ENCODE results near the gene DCAF8L2.
"Not testable (repeated sequence)": the region's sequence is repeated elsewhere in the genome, so short reads cannot be mapped to it uniquely, and the experiment has no call there.

DCAF8L2 gene

DNA sequence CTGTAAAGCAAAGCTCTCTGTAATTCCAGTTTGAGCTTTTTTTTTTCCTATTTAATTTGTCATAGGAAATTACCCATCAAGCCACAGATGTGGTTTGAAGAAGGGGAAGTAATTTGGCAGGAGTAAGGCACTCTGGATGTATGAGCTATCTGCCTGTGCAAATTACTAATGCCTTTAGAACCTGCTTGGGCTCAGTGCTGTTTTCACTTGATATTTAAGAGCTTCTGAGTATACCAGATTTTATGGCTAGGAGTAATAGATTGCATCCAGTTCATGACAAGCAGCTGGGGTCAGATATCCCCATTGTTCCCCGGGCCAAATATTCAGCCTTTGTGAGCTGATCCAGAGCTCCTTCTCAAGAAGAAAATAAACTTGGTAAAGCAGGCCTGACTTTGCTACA is 89.1 kb downstream of the DCAF8L2 start:
- no peak for DNase-seq (ENCODE audit: low spot score)

DNA sequence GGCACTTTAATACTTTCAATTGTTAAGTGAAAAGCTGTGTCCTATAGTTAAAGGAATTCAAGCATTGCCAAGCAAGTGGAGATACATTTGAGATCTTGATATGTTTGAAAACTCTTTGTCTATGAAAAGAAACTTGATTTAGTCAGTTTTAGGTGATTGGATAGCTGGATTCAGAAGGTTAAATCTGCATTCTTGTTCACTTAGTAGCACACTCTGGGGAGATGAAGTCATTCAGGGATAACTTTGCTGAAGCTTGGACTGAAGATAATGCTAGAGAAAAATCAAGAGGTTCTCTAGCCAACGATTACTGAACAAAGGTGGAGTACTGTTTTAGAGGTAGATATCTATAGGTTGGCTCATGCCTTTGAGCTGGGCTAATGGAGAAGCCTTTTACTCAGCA is 90.6 kb downstream of the DCAF8L2 start:
- DNase-seq (ENCODE audit: low spot score) = no peak

DNA sequence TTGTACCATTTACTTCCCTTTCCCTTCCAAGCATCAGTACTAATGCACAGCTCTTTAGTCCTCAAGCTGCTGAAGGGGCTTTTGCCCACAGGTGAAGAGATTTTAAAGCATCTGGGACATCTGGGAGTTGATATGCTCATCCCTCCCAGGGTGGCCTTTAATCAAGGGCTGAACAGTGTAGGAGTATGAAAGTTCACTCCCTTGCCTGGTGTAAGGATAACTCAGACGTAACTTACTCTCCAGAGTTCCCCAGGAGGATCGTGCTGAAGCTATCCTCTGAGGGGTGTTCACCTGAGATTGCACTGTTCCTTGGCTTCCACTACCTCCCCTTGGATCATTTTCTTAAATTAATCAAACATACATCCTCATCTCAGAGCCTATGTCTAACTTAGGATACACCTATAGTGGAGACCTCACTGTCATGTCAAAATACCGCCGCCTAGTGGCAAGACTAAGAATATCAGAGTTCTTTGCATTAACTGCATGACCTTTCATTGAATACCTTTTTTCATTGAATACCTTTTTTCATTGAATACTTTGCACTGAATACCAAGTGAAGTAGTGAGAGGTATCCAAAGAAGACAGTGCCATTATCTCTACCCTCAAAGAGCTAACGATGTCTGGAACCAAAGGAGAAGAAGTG is 93.5 kb downstream of the DCAF8L2 start:
- not testable (repeated sequence) for DNase-seq (ENCODE audit: low spot score)

DNA sequence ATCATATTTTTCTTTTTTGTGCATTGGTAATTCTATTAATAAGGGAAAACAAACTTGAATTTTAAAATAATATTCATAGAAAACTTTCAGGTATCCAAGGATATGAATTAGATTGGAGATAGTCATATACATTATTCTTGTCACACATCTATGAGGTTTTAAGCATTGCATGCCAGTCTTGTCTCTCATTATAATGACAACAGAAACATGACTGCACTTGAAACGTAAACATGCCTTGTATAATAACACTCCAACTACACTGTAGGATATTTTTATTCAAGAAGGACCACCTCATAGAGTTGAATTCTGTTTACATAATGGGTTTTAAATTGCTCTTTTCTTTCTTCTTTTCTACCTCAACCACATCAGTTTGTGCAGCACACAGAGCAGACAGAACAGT is 104.5 kb downstream of the DCAF8L2 start:
- no peak for DNase-seq (ENCODE audit: low spot score)

DNA sequence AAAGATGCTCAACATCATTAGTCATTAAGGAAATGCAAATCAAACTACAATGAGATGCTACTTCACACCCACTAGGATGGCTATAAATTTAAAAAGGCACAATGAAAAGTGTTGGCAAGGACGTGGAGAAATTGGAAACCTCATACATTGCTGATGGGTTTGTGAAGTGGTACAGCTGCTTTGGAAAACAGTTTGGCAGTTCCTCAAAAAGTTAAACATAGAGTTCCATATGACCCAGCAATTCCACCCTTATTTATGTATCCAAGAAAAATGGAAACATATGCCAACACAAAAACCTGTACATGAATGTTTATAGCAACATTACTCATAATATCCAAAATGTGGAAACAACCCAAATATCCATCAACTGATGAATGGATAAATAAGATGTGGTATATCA is 116.4 kb downstream of the DCAF8L2 start:
- DNase-seq (ENCODE audit: low spot score) = no peak

DNA sequence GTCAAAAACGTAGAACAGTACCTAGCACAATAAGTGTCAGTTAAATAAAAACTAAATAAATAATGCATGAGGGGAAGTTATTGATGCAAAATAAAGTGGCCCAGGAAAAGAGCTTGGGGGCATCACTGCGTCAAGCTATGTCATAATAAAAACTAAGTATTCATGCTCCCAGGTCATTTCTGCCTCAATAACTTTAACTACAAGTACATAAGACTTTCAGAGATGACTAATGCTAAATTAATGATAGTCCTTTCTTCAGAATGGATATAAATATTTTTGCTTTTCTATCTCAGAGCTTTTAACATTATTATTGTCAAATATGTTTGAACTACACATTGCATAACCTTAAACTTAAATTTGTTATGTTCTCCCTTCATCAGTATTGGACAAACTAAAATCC is 125.5 kb downstream of the DCAF8L2 start:
- no peak for DNase-seq (ENCODE audit: low spot score)

DNA sequence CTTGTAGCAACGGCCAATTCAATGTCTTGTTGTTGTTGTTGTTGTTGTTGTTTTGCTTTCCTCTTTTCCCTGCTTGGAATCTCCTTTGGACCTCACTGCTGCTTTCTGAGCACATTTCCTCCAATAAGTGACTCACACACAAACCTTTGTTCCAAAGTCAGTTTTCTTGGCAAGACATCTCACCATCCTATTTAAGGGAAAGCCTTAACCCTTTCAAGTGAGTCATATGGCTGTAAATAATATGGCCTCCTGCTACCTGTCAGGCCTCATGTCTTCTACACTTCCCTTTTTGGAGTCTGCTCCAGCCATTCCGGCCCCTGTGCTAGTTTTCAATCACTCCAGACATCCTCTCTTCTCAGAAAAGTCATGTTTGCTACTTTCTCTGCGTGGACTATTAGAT is 138.1 kb downstream of the DCAF8L2 start:
- DNase-seq (ENCODE audit: low spot score) = no peak

DNA sequence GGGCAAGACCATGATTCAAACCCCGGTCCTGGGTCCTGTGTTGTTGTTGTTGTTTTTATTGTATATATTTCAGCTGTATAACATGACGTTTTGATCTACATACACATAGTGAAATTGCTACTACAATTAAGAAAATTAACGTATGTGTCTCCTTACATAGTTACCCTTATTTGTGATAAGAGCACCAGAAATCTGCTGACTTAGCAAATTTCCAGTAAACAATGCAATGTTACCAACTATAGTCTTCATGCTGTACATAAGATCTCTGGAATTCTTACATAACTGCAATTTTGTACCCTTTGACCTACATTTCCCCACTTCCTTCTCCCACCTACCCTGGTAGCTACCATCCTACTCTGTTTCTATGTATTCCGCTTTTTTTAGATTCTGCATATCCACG is 141.8 kb downstream of the DCAF8L2 start:
- no peak for DNase-seq (ENCODE audit: low spot score)

DNA sequence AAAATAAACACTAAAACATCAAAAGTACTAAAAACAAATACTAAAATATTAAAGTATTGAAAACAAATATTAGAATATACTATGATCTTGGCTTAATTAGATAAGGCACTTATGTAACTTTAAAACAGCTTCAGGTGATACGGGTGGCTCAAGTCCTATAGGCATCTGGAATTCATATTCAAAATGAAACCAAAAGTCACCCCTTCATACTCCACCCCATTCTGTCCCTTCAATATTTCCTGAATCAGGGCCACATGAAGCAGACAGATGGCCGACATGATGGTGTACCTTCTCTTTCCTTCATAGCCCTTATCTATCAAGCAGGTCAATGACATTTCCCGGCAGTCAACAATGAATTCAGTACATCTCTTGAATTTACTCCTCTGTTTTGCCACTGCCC is 145.8 kb downstream of the DCAF8L2 start:
- DNase-seq (ENCODE audit: low spot score) = no peak

DNA sequence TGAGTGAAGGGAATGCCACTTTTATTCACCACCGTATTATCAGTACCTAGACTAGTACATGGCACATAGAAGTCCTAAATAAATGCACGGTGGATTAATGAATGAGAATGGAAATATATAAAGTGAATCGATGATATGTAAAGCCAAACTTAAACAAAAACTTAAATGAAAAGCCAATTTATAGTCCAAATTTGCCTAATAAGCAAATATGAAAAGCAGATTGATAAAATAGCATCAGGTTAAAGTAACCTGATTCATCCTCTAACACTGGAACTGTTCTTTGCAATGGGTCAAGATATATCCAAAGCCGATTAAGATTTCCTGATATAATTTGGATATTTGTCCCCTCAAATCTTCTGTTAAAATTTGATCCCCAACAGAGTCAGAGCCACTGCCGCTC is 150.8 kb downstream of the DCAF8L2 start:
- DNase-seq (ENCODE audit: low spot score) = no peak

DNA sequence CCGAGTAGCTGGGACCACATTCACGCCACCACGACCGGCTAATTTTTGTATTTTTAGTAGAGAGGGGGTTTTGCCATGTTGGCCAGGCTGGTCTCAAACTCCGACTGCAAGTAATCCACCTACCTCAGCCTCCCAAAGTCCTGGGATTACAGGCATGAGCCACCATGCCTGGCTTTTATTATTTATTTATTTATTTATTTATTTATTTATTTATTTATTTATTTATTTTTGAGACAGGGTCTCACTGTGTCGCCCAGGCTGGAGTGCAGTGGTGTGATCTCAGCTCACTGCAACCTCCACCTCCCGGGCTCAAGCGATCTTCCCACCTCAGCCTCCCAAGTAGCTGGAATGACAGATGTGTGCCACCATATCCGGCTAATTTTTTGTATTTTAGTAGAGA is 153.4 kb downstream of the DCAF8L2 start:
- DNase-seq (ENCODE audit: low spot score) = not testable (repeated sequence)

DNA sequence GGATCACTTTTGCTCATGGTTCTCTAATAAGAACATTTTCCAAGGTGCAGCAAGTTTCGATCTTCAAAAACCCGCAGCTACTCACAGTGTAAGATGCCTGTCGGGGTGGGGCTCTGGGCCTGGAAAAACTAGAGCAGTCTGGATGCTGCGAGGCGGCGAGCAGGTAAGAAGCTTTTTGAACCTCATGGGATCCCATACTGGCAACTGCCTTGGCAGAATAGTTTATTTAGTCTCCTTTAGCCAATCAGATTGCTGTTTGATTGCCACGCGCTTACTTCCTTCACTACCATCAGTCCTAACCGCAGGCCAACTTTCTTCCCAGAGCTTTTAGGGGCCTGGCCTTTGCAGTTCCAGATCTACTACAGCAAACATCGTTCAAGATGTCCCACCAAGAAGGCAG is 156.4 kb downstream of the DCAF8L2 start:
- DNase-seq (ENCODE audit: low spot score) = no peak

DNA sequence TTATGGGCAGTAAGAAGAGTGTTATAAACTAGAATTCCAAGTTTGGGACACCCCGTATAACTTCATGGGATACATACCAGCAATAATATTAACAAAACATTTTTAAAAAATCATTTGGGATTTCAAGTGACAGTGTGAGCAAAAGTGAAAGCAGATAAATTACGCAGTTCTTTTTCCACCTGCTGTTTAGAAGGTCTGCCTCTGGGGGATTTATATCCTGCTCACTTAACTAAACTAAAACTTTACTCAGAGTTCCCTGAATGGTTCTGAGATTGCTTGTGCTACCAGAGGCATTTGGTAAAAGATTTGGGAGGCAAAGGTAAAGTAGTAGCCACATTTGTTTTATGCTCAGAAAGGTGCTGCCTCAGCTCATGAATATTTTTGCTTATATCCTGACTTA is 160.2 kb downstream of the DCAF8L2 start:
- DNase-seq (ENCODE audit: low spot score) = not testable (repeated sequence)

DNA sequence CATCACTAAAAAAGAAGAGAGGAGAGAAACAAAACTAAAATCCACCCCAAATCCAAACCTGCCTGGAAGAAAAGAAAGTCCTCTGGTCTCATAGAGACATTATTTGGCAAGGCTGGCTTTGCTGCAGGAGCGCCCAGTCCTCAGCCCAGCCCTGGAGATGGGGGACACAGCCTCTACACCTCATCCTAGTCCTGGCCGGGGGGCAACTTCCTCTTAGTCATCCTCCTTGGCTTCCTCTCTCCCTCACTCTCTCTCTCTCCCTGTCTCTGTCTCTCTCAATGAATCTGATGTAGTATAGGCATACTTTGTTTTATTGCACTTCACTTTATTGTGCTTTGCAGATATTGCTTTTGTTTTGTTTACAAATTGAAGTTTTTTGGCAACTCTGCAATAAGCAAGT is 161.8 kb downstream of the DCAF8L2 start:
- DNase-seq (ENCODE audit: low spot score) = no peak

DNA sequence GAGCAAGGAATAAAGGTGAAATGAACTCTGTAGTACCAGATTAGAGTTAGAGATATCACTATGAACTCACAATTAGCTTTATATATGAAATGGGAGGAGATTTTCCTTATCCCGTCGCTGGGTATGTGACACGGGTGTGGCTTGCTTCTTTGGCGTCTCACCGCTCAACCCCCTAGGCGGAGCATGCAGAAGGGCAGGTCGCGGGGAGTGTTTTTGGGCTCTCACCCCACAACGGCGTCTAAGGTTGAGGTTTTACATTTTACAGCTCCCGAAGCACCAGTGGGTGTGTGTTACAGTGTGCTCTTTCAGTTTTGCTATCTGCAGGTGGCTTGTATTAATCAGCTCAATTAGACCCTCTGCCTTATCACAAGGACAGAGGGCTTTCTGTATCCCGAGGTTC is 175.6 kb downstream of the DCAF8L2 start:
- DNase-seq (ENCODE audit: low spot score) = no peak

DNA sequence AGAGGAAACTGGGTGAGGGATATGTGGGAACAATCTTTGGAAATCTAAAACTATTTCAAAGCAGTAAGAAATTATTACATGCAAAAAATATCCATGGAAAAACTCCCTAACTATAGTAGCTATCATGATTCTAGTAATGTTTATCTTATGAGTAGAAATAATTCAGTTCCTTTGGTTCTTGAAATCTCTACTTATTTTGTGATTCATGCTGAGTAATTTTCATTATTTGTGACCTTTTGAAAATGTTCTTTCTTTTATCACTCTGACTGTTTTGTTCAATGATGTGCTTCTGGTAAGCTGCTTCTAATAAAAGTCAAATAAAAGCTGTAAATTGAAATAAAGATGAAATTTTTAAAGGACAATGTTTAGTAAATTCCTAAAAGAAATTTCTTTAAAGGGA is 177.2 kb downstream of the DCAF8L2 start:
- no peak for DNase-seq (ENCODE audit: low spot score)

DNA sequence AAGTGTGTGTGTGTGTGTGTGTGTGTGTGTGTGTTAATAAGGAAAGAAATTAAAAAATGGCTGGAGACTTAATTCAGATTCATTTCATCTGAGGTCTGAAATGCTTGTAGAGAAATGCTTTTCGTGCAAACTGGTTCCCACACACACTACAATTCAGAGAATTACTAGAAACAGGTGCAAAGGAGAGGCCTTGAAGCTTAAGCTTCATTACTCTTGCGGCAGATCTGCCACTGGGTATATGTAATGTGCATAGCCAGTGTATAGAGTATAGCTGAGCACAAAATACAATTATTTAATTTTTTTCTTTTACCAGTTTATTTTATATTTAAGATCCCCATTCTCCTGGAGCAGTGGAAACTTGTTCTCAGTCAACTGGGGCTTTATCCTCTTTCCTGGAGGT is 185.8 kb downstream of the DCAF8L2 start:
- DNase-seq (ENCODE audit: low spot score) = no peak

DNA sequence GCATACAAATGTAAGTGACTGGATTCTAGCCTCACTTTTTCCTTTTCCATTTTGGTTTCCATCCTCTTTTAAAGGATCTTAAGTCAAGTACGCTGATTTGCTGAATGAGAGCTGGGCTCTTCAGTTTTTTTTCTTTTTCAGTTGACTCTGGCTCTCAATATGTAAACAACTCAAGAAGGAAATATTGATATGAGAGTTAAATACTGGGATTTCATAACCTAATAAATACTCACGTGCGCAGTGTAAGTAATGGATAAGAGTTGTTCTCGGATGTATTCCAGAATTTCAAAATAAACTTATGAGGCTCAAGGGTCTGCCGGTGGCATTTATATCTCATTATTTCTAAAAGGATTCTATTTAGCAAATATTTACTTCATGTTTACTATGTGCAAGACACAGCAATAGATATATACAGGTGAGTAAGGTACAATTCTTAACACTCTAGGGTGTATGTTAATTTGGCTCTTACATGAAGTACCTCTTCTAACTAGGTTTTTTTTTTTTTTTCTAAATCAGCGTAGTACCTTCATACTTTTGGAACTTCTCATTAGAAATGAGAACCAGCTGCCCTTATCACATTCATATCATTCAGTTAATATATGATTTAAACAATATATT is 206.6 kb downstream of the DCAF8L2 start:
- DNase-seq (ENCODE audit: low spot score) = no peak

DNA sequence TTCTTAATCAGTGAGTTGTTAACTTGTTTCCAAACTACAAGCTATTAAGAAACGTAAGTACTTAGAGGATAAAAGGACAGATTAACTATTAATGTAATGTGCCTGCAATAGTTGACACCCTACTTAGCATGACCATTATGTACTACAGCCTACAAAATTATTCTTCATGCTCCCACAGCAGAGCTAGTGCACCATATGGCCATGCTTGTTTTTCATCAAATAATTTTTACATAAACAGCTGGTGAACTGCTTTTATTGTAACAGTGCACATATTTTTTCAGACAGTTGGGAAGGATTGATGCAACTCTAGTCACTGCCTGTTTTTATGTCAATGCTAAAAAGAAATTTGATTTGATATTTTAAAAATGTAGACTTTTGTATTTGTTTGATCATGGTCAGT is 207.4 kb downstream of the DCAF8L2 start:
- DNase-seq (ENCODE audit: low spot score) = no peak

All from cerebellar cortex (tissue), 1 donor.